Measurements from ENCODE around the gene ATP6V1B1. TPM values are rescaled to one million over a fixed set of nuclear protein-coding genes. Genes with fewer than 3 reads are reported as not detected.

ATP6V1B1 gene
- total RNA-seq, 1 donor from 2014 or later: 4.6 TPM

- Mint-ChIP-seq H3K4me1 (peaks cover 32% of the 10 kb centered on the region), H3K4me3 (peak overlapping the region; percentile 93), H3K36me3 (ENCODE audit: low read depth) (peaks cover 2% of the 10 kb centered on the region), H3K9me3 (no peaks in the 10 kb centered on the region), H3K27ac (ENCODE audit: unreplicated experiment) (no peak overlapping the region), H3K27me3 (ENCODE audit: low read depth) (peaks cover 98% of the 10 kb centered on the region)
- TF ChIP-seq CTCF (conservative IDR thresholded peaks at IDR 0.05): no peak
- no peak for DNase-seq (ENCODE audit: low read depth, low spot score)
Observed at GRCh38 chr2:70897203-70897976, 38.3 kb upstream of the ATP6V1B1 start.

- TF ChIP-seq CTCF (conservative IDR thresholded peaks at IDR 0.05): no peak
- peak overlapping the region; percentile 93 for H3K4me3 Mint-ChIP-seq
- peaks cover 98% of the 10 kb centered on the region for H3K27me3 Mint-ChIP-seq (ENCODE audit: low read depth)
- H3K36me3 Mint-ChIP-seq (ENCODE audit: low read depth): peaks cover 2% of the 10 kb centered on the region
- H3K9me3 Mint-ChIP-seq: no peaks in the 10 kb centered on the region
- DNase-seq (ENCODE audit: low read depth, low spot score): no peak
- H3K27ac Mint-ChIP-seq (ENCODE audit: unreplicated experiment): no peak overlapping the region
- H3K4me1 Mint-ChIP-seq: peaks cover 34% of the 10 kb centered on the region
Observed at GRCh38 chr2:70897977-70898226, 37.8 kb upstream of the ATP6V1B1 start.

GRCh38 chr2:70898363-70899240 lies 37.1 kb upstream of the ATP6V1B1 start:
- TF ChIP-seq CTCF (conservative IDR thresholded peaks at IDR 0.05): no peak
- Mint-ChIP-seq H3K27ac (ENCODE audit: unreplicated experiment) (no peak overlapping the region), H3K36me3 (ENCODE audit: low read depth) (peaks cover 2% of the 10 kb centered on the region), H3K27me3 (ENCODE audit: low read depth) (peaks cover 98% of the 10 kb centered on the region), H3K9me3 (no peaks in the 10 kb centered on the region), H3K4me1 (peaks cover 34% of the 10 kb centered on the region), H3K4me3 (peak overlapping the region; percentile 93)
- no peak for DNase-seq (ENCODE audit: low read depth, low spot score)

- no peak for TF ChIP-seq CTCF (conservative IDR thresholded peaks at IDR 0.05)
- Mint-ChIP-seq H3K27ac (ENCODE audit: unreplicated experiment) (peak overlapping the region; percentile 96), H3K4me1 (peaks cover 38% of the 10 kb centered on the region), H3K9me3 (no peaks in the 10 kb centered on the region), H3K27me3 (ENCODE audit: low read depth) (peaks cover 98% of the 10 kb centered on the region), H3K4me3 (peak overlapping the region; percentile 93), H3K36me3 (ENCODE audit: low read depth) (peaks cover 6% of the 10 kb centered on the region)
- peak; percentile 33 for DNase-seq (ENCODE audit: low read depth, low spot score)
Observed at GRCh38 chr2:70901227-70902066, 34.3 kb upstream of the ATP6V1B1 start.

- peaks cover 12% of the 10 kb centered on the region for H3K36me3 Mint-ChIP-seq (ENCODE audit: low read depth)
- peaks cover 98% of the 10 kb centered on the region for H3K27me3 Mint-ChIP-seq (ENCODE audit: low read depth)
- peaks cover 42% of the 10 kb centered on the region for H3K4me1 Mint-ChIP-seq
- no peaks in the 10 kb centered on the region for H3K9me3 Mint-ChIP-seq
- H3K4me3 Mint-ChIP-seq: peak overlapping the region; percentile 93
- DNase-seq (ENCODE audit: low read depth, low spot score): no peak
- H3K27ac Mint-ChIP-seq (ENCODE audit: unreplicated experiment): peak overlapping the region; percentile 23
- TF ChIP-seq CTCF (conservative IDR thresholded peaks at IDR 0.05): no peak
Observed at GRCh38 chr2:70902067-70902442, 33.6 kb upstream of the ATP6V1B1 start.

Measured in neural crest cell (in vitro differentiated cells).